ENCODE measurements around the gene PINLYP.
A peak's percentile ranks its signal among the peaks of the same experiment; 100 is the strongest.

Gene PINLYP

DNA sequence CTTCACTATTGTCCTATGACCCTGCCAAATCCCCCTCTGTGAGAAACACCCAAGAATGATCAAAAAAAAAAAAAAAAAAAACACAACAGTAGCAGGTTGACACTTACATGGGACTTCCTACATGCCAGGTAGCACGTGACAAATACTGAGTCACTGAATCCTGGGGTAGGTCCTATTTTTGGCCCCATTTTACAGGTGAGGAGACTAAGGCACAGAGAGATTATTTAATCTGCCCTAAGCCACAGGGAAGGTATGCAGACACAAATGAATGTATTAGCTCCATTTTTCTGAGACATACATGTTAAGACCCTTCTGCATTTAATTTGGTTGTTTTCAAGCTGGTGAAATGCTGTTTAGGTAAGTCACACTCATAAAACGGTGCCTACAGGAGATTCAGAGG, 26.9 kb upstream of the PINLYP start:
- DNase-seq (ENCODE audit: low spot score): no peak

DNA sequence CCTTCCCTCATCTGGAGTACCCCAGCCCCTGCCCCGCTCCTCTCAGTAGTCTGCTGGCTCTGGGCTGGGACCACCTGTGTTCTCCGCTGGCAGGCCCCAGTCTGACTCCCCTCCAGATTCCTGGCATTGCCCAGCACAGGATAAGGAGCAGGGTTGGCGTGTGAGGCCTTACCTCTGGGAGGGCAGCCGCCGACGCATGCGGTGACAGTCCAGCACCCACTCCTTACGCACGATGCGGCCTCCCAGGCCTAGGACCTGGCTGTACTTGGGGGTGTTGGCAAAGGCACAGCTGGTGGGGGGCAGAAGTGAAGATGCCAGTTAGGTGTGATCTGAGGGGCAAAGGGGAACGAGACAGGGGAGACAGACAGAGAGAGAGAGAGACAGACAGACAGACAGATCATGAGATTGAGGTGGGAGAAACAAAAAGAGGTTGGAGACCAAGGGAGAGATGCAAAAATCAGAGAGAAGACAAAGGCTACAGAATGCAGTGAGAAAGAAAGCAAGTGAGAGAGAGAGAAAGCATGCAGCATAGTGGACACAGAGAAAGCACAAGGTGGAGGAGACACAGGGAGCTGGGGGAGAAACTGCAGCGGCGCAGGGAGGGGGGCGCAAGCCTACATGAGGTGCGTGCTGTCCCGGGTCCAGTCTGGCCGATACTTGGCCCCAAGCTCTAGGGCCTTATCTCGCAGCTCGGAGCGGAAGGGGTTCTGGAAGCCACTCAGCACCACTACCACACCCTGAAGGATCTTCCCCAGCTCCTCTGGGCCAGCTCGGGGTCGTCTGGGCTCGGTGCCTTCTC, 24.0 kb upstream of the PINLYP start:
- DNase-seq (ENCODE audit: low spot score): no peak

GRCh38 chr19:43552198-43552450, 23.5 kb upstream of the PINLYP start:
- DNase-seq (ENCODE audit: low spot score): no peak

DNA sequence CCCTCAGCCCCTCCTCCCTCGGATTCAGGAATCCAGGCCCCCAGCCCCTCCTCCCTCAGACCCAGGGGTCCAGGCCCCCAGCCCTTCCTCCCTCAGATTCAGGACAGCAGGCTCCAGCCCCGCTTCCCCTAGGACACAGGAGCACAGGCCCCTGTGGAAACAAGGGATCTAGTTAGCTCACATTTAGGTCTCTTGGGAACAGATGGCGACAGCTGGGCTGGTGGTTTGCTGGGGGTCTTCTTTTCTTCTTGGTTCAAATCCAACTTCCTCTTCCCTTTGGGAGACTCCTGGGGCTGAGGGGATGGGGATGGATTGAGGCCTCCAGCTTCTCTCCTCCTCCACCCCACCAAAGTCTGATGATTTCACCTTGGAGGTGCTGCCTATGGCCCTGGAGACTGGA, 23.0 kb upstream of the PINLYP start:
- no peak for DNase-seq (ENCODE audit: low spot score)

- DNase-seq (ENCODE audit: low spot score): no peak
These were observed 21.9 kb upstream of the PINLYP start for GRCh38 chr19:43553656-43554055.

DNA sequence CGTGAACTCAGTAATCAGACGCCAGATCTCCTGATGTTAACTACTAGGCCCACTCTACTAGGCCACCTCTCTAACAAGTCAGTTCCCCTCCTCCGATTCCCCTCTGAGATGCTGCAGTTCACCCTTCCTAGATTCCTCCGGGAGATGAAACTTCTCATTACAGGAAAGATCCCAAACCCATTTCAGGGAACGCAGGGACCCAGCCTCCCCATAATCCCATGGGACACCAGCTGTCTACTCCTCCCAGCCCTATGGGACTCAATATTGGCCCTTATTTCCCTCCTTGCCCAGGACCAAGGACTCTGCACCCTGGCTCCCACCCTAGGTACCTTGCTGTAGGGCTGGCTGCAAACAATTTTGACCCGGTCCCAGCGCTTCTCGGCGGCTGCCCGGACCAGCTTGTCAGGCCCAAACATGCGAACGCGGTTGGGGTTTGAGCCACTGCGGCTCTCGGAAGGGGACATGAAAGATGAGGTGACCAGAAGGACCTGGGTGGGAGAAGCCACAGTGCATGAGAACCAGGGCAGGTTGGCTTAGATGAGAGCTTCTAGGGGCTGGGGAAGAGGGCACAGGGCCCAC, 21.2 kb upstream of the PINLYP start:
- DNase-seq (ENCODE audit: low spot score): no peak

DNA sequence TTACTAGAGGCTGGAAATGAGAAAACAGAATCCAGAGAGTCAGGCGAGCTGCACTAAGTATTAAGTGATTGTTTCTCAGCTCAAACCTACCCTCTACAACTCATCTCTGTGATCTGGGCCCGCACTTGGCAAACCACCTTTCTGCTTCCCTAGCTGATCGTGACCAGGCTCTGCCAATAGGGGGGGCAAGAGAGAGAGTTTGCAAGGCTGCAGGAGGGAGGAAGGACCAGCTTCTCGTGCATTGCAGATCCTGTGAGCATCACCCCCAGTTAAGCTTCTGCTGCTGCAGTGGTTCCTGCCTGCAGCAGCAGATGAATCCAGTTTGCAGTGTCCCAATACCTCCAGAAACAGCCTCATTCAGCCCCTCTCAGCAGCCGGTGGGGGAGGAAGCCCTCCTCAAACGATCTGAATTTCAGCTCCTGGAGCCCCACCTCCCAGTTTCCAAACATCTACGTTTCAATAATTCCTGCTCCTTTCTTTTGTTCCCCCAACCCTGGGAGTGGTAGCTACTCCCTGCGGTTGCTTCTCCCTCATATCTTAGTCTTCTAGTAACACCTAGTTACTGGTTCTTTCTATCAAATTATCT, 20.3 kb upstream of the PINLYP start:
- DNase-seq (ENCODE audit: low spot score): peak; percentile 47

- no peak for DNase-seq (ENCODE audit: low spot score)
These were observed 14.9 kb upstream of the PINLYP start for GRCh38 chr19:43560687-43561086.

GRCh38 chr19:43561139-43561970, 14.2 kb upstream of the PINLYP start:
- no peak for DNase-seq (ENCODE audit: low spot score)

GRCh38 chr19:43562226-43562697, 13.3 kb upstream of the PINLYP start:
- no peak for DNase-seq (ENCODE audit: low spot score)

DNA sequence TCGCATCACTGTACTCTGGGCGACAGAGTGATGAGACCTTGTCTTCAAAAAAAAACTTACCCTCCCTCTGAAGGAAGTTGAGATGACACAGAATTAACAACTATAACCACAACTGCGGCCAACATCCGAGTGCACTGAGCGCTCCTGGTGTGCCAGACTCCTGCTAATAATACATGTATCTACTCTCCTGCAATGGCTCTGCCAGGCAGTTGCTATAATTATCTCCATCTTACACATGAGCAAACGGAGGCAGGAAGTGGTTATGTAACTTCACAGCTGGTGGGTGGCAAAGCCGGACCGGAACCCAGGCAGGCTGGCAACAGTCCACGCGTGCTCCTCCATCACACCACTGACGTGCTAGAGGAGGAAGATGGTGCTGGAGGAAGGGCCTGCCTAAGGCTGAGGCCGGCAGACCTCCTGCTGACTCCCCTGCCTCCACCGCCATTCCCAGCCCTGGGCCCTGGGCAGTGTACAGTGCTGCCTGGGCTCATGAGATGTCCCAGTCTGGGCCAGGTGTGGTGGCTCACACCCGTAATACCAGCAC, 12.8 kb upstream of the PINLYP start:
- DNase-seq (ENCODE audit: low spot score): no peak

- DNase-seq (ENCODE audit: low spot score): no peak
These were observed 11.7 kb upstream of the PINLYP start for GRCh38 chr19:43563816-43564457.

DNA sequence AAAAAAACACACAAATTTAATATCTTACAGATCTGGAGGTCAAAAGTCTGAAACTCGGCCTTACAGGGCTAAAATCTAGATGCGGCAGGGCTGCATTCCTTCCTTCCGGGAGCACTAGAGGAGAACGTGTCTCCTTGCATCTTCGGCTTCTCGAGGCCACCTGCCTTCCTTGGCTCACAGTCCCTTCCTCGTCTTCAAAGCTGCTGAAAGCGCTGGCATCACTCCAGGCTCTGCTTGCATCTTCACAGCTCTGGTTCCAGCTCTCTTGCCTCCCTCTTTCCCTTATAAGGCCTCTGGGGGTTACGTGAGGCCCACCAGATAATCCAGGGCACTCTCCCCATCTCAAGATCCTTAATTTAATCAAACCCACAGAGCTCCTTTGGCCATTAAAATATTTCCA, 10.8 kb upstream of the PINLYP start:
- peak; percentile 15 for DNase-seq (ENCODE audit: low spot score)

GRCh38 chr19:43569657-43570056, 5.9 kb upstream of the PINLYP start:
- DNase-seq (ENCODE audit: low spot score): no peak

GRCh38 chr19:43570174-43570791, 5.3 kb upstream of the PINLYP start:
- DNase-seq (ENCODE audit: low spot score): no peak

GRCh38 chr19:43572171-43572588, 3.4 kb upstream of the PINLYP start:
- no peak for DNase-seq (ENCODE audit: low spot score)

DNA sequence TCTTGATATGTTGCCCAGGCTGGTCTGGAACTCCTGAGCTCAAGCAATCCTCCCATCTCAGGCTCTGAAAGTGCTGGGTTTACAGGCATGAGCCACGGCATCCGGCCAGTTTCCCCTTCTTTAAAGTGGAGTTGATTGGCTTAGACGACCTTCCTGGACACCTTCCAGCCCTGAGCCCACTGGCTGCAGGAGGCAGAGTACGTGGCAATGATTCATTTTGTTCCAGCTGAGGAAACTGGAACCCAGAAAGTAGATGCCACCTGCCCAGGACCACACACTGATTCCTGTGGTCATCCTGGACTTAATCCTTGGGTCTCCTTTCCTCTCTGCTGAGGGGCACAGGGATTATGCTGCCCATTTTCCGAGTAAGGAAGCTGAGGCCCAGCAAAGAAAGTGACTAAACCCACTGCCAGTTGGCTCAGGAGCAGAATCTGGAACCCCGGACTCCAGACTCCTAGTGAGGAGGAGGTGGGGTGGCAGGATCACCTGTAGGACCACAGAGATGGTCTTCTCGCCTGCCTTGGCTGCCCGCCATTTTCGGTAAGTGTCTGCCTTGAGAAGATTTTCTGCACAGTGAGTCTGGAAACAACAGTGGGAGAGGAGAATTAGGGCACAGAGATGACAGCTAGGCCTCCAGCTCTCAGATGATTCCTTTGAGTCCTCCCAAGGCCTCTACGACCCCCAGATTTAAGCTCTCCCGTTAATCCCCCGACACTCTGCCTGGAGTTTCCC, 1.0 kb upstream of the PINLYP start:
- no peak for DNase-seq (ENCODE audit: low spot score)

- peak; percentile 12 for DNase-seq (ENCODE audit: low spot score)
These were observed 616 bp downstream of the PINLYP start for GRCh38 chr19:43575955-43576878.

DNA sequence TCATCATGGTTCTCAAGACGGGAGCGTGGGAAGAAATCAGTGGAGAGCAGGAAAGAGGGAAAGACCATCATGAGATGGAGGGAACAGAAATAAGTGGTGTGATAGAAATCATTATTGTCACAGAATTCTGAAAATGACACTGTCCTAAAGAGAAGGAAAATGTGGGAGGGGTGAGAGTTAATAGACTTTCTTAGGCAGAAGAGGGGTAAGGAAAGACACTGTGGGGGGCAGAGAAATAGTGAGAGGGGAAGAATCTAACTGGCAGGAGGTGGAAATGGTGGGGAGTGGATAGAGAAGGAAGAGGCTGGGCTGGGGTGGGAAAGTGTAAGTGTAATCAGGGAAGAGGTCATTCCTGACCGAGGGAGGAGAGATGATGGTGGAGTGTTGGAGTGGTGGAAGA, 3.2 kb downstream of the PINLYP start:
- DNase-seq (ENCODE audit: low spot score): no peak

All from SK-N-DZ (cell line).